Panc1 (cell line): ENCODE data around the gene CACNA1B. TPM values are rescaled to one million over a fixed set of nuclear protein-coding genes. Genes with fewer than 3 reads are reported as not detected.

Experiments used
- ATAC-seq: fragments of 200-7000 bp; cut with Tn5 transposase; 2 replicates; pipeline ENCODE4 v1.9.1; 2020; ENCODE audit warnings: mild to moderate bottlenecking, moderate library complexity
- BruUV-seq: library from RNA; stranded (reverse); fragments of 400-500 nt; replicated peaks from 2 replicates; lab custom pipeline; 2021; lab: Mats Ljungman, UMichigan
- CTCF ChIA-PET: fragments of 300-600 bp; sonication (Branson Sonifier 250); formaldehyde crosslinking; loops from one replicate; lab custom pipeline; 2022; ENCODE audit warnings: antibody characterized with exemption; lab: Charles Lee
- POLR2A ChIA-PET: fragments of 300-600 bp; sonication (Branson Sonifier 250); formaldehyde crosslinking; loops from one replicate; lab custom pipeline; 2022; ENCODE audit warnings: antibody characterized with exemption; lab: Charles Lee
- DNase-seq: peaks from one replicate; pipeline ENCODE4 v3.0.0-alpha.2; 2010; ENCODE audit warnings: low read depth, low spot score
- H3K27ac ChIP-seq: 2 replicates; pipeline ENCODE4 v1.5.1; 2011; ENCODE audit warnings: mild to moderate bottlenecking, low read length, inconsistent platforms
- H3K27me3 ChIP-seq: fragments of 200-500 bp; sonication (Bioruptor generic); 2 replicates; pipeline ENCODE4 v1.6.0; 2014; ENCODE audit warnings: low read length, inconsistent platforms; ENCODE audit not compliant: control insufficient read depth, insufficient read depth
- H3K36me3 ChIP-seq: fragments of 200-500 bp; sonication (Bioruptor generic); 2 replicates; pipeline ENCODE4 v1.5.1; 2014; ENCODE audit warnings: inconsistent platforms, mild to moderate bottlenecking, low read length, moderate library complexity; ENCODE audit not compliant: control insufficient read depth, insufficient read depth
- H3K4me1 ChIP-seq: 2 replicates; pipeline ENCODE4 v1.5.1; 2011; ENCODE audit warnings: inconsistent platforms, mild to moderate bottlenecking, low read length, moderate library complexity; ENCODE audit not compliant: control insufficient read depth, insufficient read depth
- H3K4me3 ChIP-seq, 2 experiments: 2 replicates each; pipeline ENCODE4 v1.5.1; 2011 to 2012; ENCODE audit warnings: low read depth in 2 of 2, low read length in 2 of 2, mild to moderate bottlenecking in 2 of 2, inconsistent platforms in 1 of 2, moderate library complexity in 1 of 2
- H3K9me3 ChIP-seq: fragments of 200-500 bp; sonication (Bioruptor generic); 2 replicates; pipeline ENCODE4 v1.5.1; 2014; ENCODE audit warnings: low read depth, mild to moderate bottlenecking, inconsistent platforms, low read length, moderate library complexity; ENCODE audit not compliant: control insufficient read depth, insufficient read depth
- POLR2AphosphoS5 ChIP-seq: IDR thresholded peaks from 2 replicates; pipeline ENCODE4 v1.6.1; 2012; ENCODE audit warnings: mild to moderate bottlenecking, low read depth, low read length, moderate library complexity
- SIN3A ChIP-seq: IDR thresholded peaks from 2 replicates; pipeline ENCODE4 v1.6.1; 2012; ENCODE audit warnings: low read depth, mild to moderate bottlenecking, low read length, moderate library complexity, borderline replicate concordance; ENCODE audit not compliant: insufficient read depth
- TCF7L2 ChIP-seq: IDR thresholded peaks from 2 replicates; pipeline ENCODE4 v1.6.1; 2011; ENCODE audit warnings: mild to moderate bottlenecking, low read depth, low read length, inconsistent platforms
- in situ Hi-C: cut with HindIII; loops from 2 replicates; pipeline ENCODE4 v1.10.0; 2016; ENCODE audit warnings: low sequenced_read_pairs, low pct_unique_long_range_greater_than_20kb
- intact Hi-C: fragments of 100-400 bp; cut with micrococcal nuclease; formaldehyde crosslinking; loops from one replicate; pipeline ENCODE4 v1.10.0; 2022; ENCODE audit not compliant: unreplicated experiment
- total RNA-seq: library from RNA; stranded (reverse); gene quantifications from one replicate; pipeline ENCODE4 v1.2.1, GENCODE V29; 2021; ENCODE audit not compliant: unreplicated experiment
- TF ChIP-seq, protein P1 (sequence below), 2 experiments: IDR thresholded peaks; 2 replicates each; pipeline ENCODE4 v1.6.1; 2011 to 2012; ENCODE audit warnings: low read depth in 2 of 2, control low read depth in 1 of 2, low read length in 1 of 2, mild to moderate bottlenecking in 1 of 2, moderate library complexity in 1 of 2; ENCODE audit not compliant: insufficient read depth in 1 of 2
- TF ChIP-seq, protein P2 (sequence below): fragments of 450-650 bp; IDR thresholded peaks from 2 replicates; pipeline ENCODE4 v1.5.1; 2017; ENCODE audit warnings: mild to moderate bottlenecking

CACNA1B gene
- total RNA-seq, 1 experiment from 2014 or later = 0.49 TPM

DNA sequence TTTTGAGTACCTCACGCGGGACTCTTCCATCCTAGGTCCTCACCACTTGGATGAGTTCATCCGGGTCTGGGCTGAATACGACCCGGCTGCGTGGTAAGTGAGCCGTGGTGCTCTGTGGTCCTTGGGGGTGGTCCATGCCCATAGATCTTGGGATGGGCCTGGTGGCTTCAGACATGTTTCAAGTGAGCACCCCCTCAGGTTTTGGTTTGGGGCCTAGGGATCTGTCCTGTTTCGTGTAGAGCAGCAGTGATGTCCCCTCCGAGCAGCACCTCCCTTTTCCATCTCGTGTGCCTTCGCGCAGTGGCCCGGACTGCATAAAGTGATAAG is 218.9 kb downstream of the CACNA1B start:
- intact Hi-C loops (no loop called here), in situ Hi-C loops (no loop called here)
- TF ChIP-seq POLR2AphosphoS5 = no peak
- TF ChIP-seq, protein P1, sequence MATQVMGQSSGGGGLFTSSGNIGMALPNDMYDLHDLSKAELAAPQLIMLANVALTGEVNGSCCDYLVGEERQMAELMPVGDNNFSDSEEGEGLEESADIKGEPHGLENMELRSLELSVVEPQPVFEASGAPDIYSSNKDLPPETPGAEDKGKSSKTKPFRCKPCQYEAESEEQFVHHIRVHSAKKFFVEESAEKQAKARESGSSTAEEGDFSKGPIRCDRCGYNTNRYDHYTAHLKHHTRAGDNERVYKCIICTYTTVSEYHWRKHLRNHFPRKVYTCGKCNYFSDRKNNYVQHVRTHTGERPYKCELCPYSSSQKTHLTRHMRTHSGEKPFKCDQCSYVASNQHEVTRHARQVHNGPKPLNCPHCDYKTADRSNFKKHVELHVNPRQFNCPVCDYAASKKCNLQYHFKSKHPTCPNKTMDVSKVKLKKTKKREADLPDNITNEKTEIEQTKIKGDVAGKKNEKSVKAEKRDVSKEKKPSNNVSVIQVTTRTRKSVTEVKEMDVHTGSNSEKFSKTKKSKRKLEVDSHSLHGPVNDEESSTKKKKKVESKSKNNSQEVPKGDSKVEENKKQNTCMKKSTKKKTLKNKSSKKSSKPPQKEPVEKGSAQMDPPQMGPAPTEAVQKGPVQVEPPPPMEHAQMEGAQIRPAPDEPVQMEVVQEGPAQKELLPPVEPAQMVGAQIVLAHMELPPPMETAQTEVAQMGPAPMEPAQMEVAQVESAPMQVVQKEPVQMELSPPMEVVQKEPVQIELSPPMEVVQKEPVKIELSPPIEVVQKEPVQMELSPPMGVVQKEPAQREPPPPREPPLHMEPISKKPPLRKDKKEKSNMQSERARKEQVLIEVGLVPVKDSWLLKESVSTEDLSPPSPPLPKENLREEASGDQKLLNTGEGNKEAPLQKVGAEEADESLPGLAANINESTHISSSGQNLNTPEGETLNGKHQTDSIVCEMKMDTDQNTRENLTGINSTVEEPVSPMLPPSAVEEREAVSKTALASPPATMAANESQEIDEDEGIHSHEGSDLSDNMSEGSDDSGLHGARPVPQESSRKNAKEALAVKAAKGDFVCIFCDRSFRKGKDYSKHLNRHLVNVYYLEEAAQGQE (IDR thresholded peaks at IDR 0.05; ENCODE audit: insufficient read depth in 1 of 2, low read depth in 2 of 2, low read length in 1 of 2) = no peak
- no peak for TF ChIP-seq SIN3A
- TF ChIP-seq TCF7L2 = no peak
- no peaks in the 10 kb centered on the region for H3K36me3 ChIP-seq
- no peak overlapping the region for H3K4me3 ChIP-seq
- ATAC-seq = no peak
- H3K27me3 ChIP-seq = no peaks in the 10 kb centered on the region
- BruUV-seq = no TSS peak
- ChIA-PET CTCF (no interaction called here), POLR2A (no interaction called here)
- no peaks in the 10 kb centered on the region for H3K4me1 ChIP-seq
- H3K9me3 ChIP-seq = no peaks in the 10 kb centered on the region
- no peak for DNase-seq
- H3K27ac ChIP-seq = no peak overlapping the region

DNA sequence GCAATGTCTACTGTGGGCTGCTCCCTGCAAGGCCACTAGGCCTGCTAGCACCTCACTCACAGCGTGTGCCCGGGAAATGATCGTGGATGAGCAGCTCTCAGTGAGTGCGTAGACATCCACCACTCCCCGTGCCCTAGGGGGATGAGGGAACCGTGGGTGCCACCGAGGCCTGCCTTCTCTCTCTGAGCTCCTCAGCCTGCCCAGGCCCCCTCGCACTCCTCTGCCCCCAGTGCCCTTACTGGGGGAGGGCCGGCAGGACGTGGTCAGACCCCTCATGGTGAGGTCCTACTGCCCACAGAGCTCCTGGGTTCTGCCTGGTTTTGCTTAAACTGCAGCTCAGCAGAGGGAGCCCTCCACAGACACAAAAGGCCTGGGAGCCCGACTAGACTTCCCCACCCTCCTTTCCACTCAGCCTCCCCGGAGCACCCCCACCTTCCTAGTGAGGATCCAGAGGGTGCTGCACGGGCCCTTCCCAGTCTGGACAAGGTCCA is 220.0 kb downstream of the CACNA1B start:
- no peaks in the 10 kb centered on the region for H3K4me1 ChIP-seq
- no peaks in the 10 kb centered on the region for H3K36me3 ChIP-seq
- in situ Hi-C loops (no loop called here), intact Hi-C loops (no loop called here)
- no peaks in the 10 kb centered on the region for H3K27me3 ChIP-seq
- TF ChIP-seq TCF7L2 = no peak
- no peak for TF ChIP-seq POLR2AphosphoS5
- TF ChIP-seq, protein P2, sequence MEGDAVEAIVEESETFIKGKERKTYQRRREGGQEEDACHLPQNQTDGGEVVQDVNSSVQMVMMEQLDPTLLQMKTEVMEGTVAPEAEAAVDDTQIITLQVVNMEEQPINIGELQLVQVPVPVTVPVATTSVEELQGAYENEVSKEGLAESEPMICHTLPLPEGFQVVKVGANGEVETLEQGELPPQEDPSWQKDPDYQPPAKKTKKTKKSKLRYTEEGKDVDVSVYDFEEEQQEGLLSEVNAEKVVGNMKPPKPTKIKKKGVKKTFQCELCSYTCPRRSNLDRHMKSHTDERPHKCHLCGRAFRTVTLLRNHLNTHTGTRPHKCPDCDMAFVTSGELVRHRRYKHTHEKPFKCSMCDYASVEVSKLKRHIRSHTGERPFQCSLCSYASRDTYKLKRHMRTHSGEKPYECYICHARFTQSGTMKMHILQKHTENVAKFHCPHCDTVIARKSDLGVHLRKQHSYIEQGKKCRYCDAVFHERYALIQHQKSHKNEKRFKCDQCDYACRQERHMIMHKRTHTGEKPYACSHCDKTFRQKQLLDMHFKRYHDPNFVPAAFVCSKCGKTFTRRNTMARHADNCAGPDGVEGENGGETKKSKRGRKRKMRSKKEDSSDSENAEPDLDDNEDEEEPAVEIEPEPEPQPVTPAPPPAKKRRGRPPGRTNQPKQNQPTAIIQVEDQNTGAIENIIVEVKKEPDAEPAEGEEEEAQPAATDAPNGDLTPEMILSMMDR = no peak
- TF ChIP-seq, protein P1 (IDR thresholded peaks at IDR 0.05; ENCODE audit: insufficient read depth in 1 of 2, low read depth in 2 of 2, low read length in 1 of 2) = no peak
- TF ChIP-seq SIN3A = no peak
- no peaks in the 10 kb centered on the region for H3K9me3 ChIP-seq
- no peak for ATAC-seq
- H3K27ac ChIP-seq = no peak overlapping the region
- CTCF ChIA-PET = no interaction called here
- no TSS peak for BruUV-seq
- POLR2A ChIA-PET = no interaction called here
- H3K4me3 ChIP-seq = no peak overlapping the region
- no peak for DNase-seq
